Endodermal cell (in vitro differentiated cells): Measurements from ENCODE around the gene TRIM45. TPM values are rescaled to one million over a fixed set of nuclear protein-coding genes. Genes with fewer than 3 reads are reported as not detected.
"Not testable (repeated sequence)": the region's sequence is repeated elsewhere in the genome, so short reads cannot be mapped to it uniquely, and the experiment has no call there.

ENCODE experiments used
- DNase-seq: peaks from one replicate; pipeline ENCODE4 v3.0.0-alpha.2; 2017
- H3K27ac ChIP-seq: 2 replicates; pipeline ENCODE4 v1.5.1; 2013; ENCODE audit warnings: mild to moderate bottlenecking, low read depth, low read length, moderate library complexity
- H3K27me3 ChIP-seq: 2 replicates; pipeline ENCODE4 v1.6.1; 2013; ENCODE audit warnings: mild to moderate bottlenecking, low read length, moderate library complexity; ENCODE audit not compliant: insufficient read depth, control insufficient read depth, poor library complexity, severe bottlenecking
- H3K36me3 ChIP-seq: 2 replicates; pipeline ENCODE4 v1.7.0; 2013; ENCODE audit warnings: mild to moderate bottlenecking, low read length, moderate library complexity; ENCODE audit not compliant: control insufficient read depth, insufficient read depth
- H3K4me1 ChIP-seq: one replicate; pipeline ENCODE4 v1.7.0; 2013; ENCODE audit warnings: low read length; ENCODE audit not compliant: control insufficient read depth, insufficient read depth
- H3K4me3 ChIP-seq: 2 replicates; pipeline ENCODE4 v1.5.1; 2013; ENCODE audit warnings: mild to moderate bottlenecking, low read length, moderate library complexity
- H3K9ac ChIP-seq: 2 replicates; pipeline ENCODE4 v1.6.1; 2013; ENCODE audit warnings: mild to moderate bottlenecking, low read length, moderate library complexity; ENCODE audit not compliant: poor library complexity, severe bottlenecking; ENCODE audit errors: extremely low read depth
- H3K9me3 ChIP-seq: 2 replicates; pipeline ENCODE4 v1.6.1; 2013; ENCODE audit warnings: mild to moderate bottlenecking, low read length, moderate library complexity; ENCODE audit not compliant: control insufficient read depth
- H3K27ac Mint-ChIP-seq: 2 replicates; pipeline ENCODE4 v1.8.0; 2020; ENCODE audit warnings: mixed read lengths
- H3K27me3 Mint-ChIP-seq: 2 replicates; pipeline ENCODE4 v1.8.0; 2021; ENCODE audit warnings: mild to moderate bottlenecking, mixed read lengths; ENCODE audit not compliant: insufficient read depth
- H3K36me3 Mint-ChIP-seq: 2 replicates; pipeline ENCODE4 v1.8.0; 2020; ENCODE audit warnings: low read depth, mixed read lengths
- H3K4me1 Mint-ChIP-seq: 2 replicates; pipeline ENCODE4 v1.8.0; 2020; ENCODE audit warnings: mixed read lengths
- H3K4me3 Mint-ChIP-seq: 2 replicates; pipeline ENCODE4 v1.8.0; 2020; ENCODE audit warnings: mild to moderate bottlenecking, moderate library complexity, mixed read lengths
- H3K9me3 Mint-ChIP-seq: 2 replicates; pipeline ENCODE4 v1.8.0; 2020; ENCODE audit warnings: mild to moderate bottlenecking, mixed read lengths
- WGBS, 2 experiments: methylation state at CpG; one replicate each; pipeline versions ENCODE4 v1.1.5 to v1.1.7; 2013; ENCODE audit warnings: missing lambda C conversion rate in 2 of 2, mixed read lengths in 1 of 2; ENCODE audit not compliant: insufficient coverage in 1 of 2, insufficient read length in 1 of 2; 5-methylcytosine and 5-hydroxymethylcytosine counted together
- total RNA-seq, 2 donors: library from RNA; stranded (reverse); fragmentation: NEBNext Ultra II Directional in 1 of 2; extraction: Animal tissue kit (Norgen Biotek cat#: 25700) in 1 of 2; gene quantifications; 2 replicates in 1 of 2; 3 replicates in 1 of 2; pipeline ENCODE4 v1.2.1, GENCODE V29; 2021
- TF ChIP-seq, protein P1 (sequence below): fragments of 200-600 bp; sonication (generic); conservative IDR thresholded peaks from 2 replicates; pipeline ENCODE4 v1.5.0; 2021; ENCODE audit warnings: antibody characterized with exemption, mild to moderate bottlenecking

Gene TRIM45
- total RNA-seq, 2 donors from 2014 or later = 13.4 to 16.5 TPM

GRCh38 chr1:117120774-117121588 lies 568 bp downstream of the TRIM45 start:
- Histone ChIP-seq H3K9me3 (no peaks in the 10 kb centered on the region), H3K4me3 (peak overlapping the region; percentile 85), H3K4me1 (peaks cover 11% of the 10 kb centered on the region), H3K27ac (peak overlapping the region; percentile 97), H3K36me3 (peaks cover 2% of the 10 kb centered on the region), H3K27me3 (peaks cover 8% of the 10 kb centered on the region), H3K9ac (peak overlapping the region; percentile 66)
- Mint-ChIP-seq H3K27me3 (no peaks in the 10 kb centered on the region), H3K27ac (peak overlapping the region; percentile 81), H3K4me3 (peak overlapping the region; percentile 77), H3K4me1 (peaks cover 19% of the 10 kb centered on the region), H3K9me3 (no peaks in the 10 kb centered on the region), H3K36me3 (peaks cover 21% of the 10 kb centered on the region)
- peak; percentile 51 for DNase-seq
- TF ChIP-seq, protein P1, sequence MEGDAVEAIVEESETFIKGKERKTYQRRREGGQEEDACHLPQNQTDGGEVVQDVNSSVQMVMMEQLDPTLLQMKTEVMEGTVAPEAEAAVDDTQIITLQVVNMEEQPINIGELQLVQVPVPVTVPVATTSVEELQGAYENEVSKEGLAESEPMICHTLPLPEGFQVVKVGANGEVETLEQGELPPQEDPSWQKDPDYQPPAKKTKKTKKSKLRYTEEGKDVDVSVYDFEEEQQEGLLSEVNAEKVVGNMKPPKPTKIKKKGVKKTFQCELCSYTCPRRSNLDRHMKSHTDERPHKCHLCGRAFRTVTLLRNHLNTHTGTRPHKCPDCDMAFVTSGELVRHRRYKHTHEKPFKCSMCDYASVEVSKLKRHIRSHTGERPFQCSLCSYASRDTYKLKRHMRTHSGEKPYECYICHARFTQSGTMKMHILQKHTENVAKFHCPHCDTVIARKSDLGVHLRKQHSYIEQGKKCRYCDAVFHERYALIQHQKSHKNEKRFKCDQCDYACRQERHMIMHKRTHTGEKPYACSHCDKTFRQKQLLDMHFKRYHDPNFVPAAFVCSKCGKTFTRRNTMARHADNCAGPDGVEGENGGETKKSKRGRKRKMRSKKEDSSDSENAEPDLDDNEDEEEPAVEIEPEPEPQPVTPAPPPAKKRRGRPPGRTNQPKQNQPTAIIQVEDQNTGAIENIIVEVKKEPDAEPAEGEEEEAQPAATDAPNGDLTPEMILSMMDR = no peak
- 22 to 35% methylated on average over 17 to 29 of the region's 29 CpGs for WGBS, 2 experiments

GRCh38 chr1:117119144-117119543 lies 2.4 kb downstream of the TRIM45 start:
- not testable (repeated sequence) for H3K4me3 ChIP-seq, H3K9ac ChIP-seq, H3K4me3 Mint-ChIP-seq, H3K27me3 Mint-ChIP-seq, H3K27me3 ChIP-seq, DNase-seq, H3K27ac Mint-ChIP-seq, H3K27ac ChIP-seq, H3K9me3 ChIP-seq, H3K9me3 Mint-ChIP-seq
- Mint-ChIP-seq H3K36me3 (peaks cover 34% of the 10 kb centered on the region), H3K4me1 (peaks cover 19% of the 10 kb centered on the region)
- H3K4me1 ChIP-seq = peaks cover 11% of the 10 kb centered on the region
- WGBS, 2 experiments = 94 to 95% methylated on average over 8 to 10 of the region's 10 CpGs
- H3K36me3 ChIP-seq = peaks cover 20% of the 10 kb centered on the region

DNA sequence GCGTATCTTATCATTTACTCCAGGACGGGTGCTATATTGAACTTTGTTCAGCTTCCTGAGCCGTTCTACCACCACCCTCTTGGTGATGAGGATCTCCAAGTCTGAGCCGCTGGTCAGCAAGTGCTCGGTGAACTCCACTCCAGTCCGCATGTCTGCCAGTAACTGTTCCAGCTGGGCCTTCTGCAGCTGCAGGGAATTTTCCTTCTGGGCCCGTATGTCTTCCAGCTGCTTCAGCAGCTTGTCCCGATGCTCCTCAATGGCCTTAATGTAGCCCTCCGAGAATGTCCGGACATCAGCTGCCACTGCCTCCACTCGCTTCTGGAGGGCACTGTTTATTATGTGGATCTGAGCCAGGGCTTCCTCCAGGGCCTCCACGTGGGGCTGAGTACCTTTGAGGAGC lies 3.4 kb downstream of the TRIM45 start:
- no peak overlapping the region for H3K9ac ChIP-seq
- Mint-ChIP-seq H3K9me3 (no peaks in the 10 kb centered on the region), H3K36me3 (peaks cover 34% of the 10 kb centered on the region), H3K4me1 (peaks cover 19% of the 10 kb centered on the region), H3K27me3 (no peaks in the 10 kb centered on the region), H3K4me3 (no peak overlapping the region), H3K27ac (no peak overlapping the region)
- 92 to 96% methylated on average over 12 of the region's 12 CpGs for WGBS, 2 experiments
- no peak overlapping the region for H3K4me3 ChIP-seq
- peaks cover 11% of the 10 kb centered on the region for H3K4me1 ChIP-seq
- TF ChIP-seq, protein P1 = no peak
- H3K27me3 ChIP-seq = no peaks in the 10 kb centered on the region
- H3K36me3 ChIP-seq = peaks cover 20% of the 10 kb centered on the region
- DNase-seq = no peak
- no peaks in the 10 kb centered on the region for H3K9me3 ChIP-seq
- no peak overlapping the region for H3K27ac ChIP-seq
